ENCODE results near the gene GMDS.

Gene GMDS

GRCh38 chr6:1896897-1897296 is 348.5 kb downstream of the GMDS start:
- H3K9me2 ChIP-seq (replicated peaks; ENCODE audit: low read depth, low read length), result no peaks in the 10 kb centered on the region
- no peak overlapping the region for H3K4me3 ChIP-seq (ENCODE audit: low read length, poor library complexity, severe bottlenecking)
- no peaks in the 10 kb centered on the region for H4K20me1 ChIP-seq (ENCODE audit: insufficient read depth, low read length, poor library complexity, severe bottlenecking)
- H3K36me3 ChIP-seq (ENCODE audit: insufficient read depth, low read length), result no peaks in the 10 kb centered on the region
- H3K79me2 ChIP-seq (ENCODE audit: insufficient read depth, low read length), result no peaks in the 10 kb centered on the region
- no peaks in the 10 kb centered on the region for H3F3A ChIP-seq (ENCODE audit: low read depth)
- no peak for TF ChIP-seq CTCF (conservative IDR thresholded peaks at IDR 0.05; ENCODE audit: low read length)
- H3K4me1 ChIP-seq (ENCODE audit: insufficient read depth, low read length, poor library complexity, severe bottlenecking), result peaks cover 5% of the 10 kb centered on the region
- H3K27me3 ChIP-seq (ENCODE audit: insufficient read depth, low read length, poor library complexity, severe bottlenecking), result no peaks in the 10 kb centered on the region
- no peak overlapping the region for H3K9ac ChIP-seq (ENCODE audit: low read depth, low read length, poor library complexity, severe bottlenecking)
- H2AFZ ChIP-seq (ENCODE audit: low read length), result no peak overlapping the region
- H3K4me2 ChIP-seq (ENCODE audit: low read depth, low read length, poor library complexity, severe bottlenecking), result no peak overlapping the region
- no peaks in the 10 kb centered on the region for H3K9me3 ChIP-seq (ENCODE audit: insufficient read depth, low read depth, low read length)

- Histone ChIP-seq H3K4me1 (ENCODE audit: insufficient read depth, low read length, poor library complexity, severe bottlenecking) (peaks cover 10% of the 10 kb centered on the region), H3K9me2 (replicated peaks; ENCODE audit: low read depth, low read length) (no peaks in the 10 kb centered on the region), H3K4me2 (ENCODE audit: low read depth, low read length, poor library complexity, severe bottlenecking) (no peak overlapping the region), H3F3A (ENCODE audit: low read depth) (no peaks in the 10 kb centered on the region), H3K4me3 (ENCODE audit: low read length, poor library complexity, severe bottlenecking) (no peak overlapping the region), H3K27me3 (ENCODE audit: insufficient read depth, low read length, poor library complexity, severe bottlenecking) (no peaks in the 10 kb centered on the region), H3K36me3 (ENCODE audit: insufficient read depth, low read length) (no peaks in the 10 kb centered on the region), H3K9ac (ENCODE audit: low read depth, low read length, poor library complexity, severe bottlenecking) (no peak overlapping the region), H2AFZ (ENCODE audit: low read length) (no peak overlapping the region), H4K20me1 (ENCODE audit: insufficient read depth, low read length, poor library complexity, severe bottlenecking) (no peaks in the 10 kb centered on the region), H3K9me3 (ENCODE audit: insufficient read depth, low read depth, low read length) (no peaks in the 10 kb centered on the region), H3K79me2 (ENCODE audit: insufficient read depth, low read length) (no peaks in the 10 kb centered on the region)
- TF ChIP-seq EZH2phosphoT487 (IDR thresholded peaks at IDR 0.05; ENCODE audit: borderline replicate concordance) (no peak), CTCF (conservative IDR thresholded peaks at IDR 0.05; ENCODE audit: low read length) (no peak)
Observed at GRCh38 chr6:1895721-1896120, 349.7 kb downstream of the GMDS start.

- Histone ChIP-seq H3K27me3 (ENCODE audit: insufficient read depth, low read length, poor library complexity, severe bottlenecking) (no peaks in the 10 kb centered on the region), H3K4me3 (ENCODE audit: low read length, poor library complexity, severe bottlenecking) (no peak overlapping the region), H3F3A (ENCODE audit: low read depth) (no peaks in the 10 kb centered on the region), H4K20me1 (ENCODE audit: insufficient read depth, low read length, poor library complexity, severe bottlenecking) (no peaks in the 10 kb centered on the region), H3K79me2 (ENCODE audit: insufficient read depth, low read length) (no peaks in the 10 kb centered on the region), H3K9me2 (replicated peaks; ENCODE audit: low read depth, low read length) (no peaks in the 10 kb centered on the region), H3K4me1 (ENCODE audit: insufficient read depth, low read length, poor library complexity, severe bottlenecking) (peaks cover 11% of the 10 kb centered on the region), H3K9ac (ENCODE audit: low read depth, low read length, poor library complexity, severe bottlenecking) (no peak overlapping the region), H2AFZ (ENCODE audit: low read length) (no peak overlapping the region), H3K36me3 (ENCODE audit: insufficient read depth, low read length) (no peaks in the 10 kb centered on the region), H3K4me2 (ENCODE audit: low read depth, low read length, poor library complexity, severe bottlenecking) (no peak overlapping the region), H3K9me3 (ENCODE audit: insufficient read depth, low read depth, low read length) (peaks cover under 1% of the 10 kb centered on the region; the same call in 1 of the 2 replicates)
- TF ChIP-seq CTCF (conservative IDR thresholded peaks at IDR 0.05; ENCODE audit: low read length) (no peak), EZH2phosphoT487 (IDR thresholded peaks at IDR 0.05; ENCODE audit: borderline replicate concordance) (no peak)
Observed at GRCh38 chr6:1894954-1895353, 350.5 kb downstream of the GMDS start.

Measured in Loucy (cell line).